CD4-positive, alpha-beta T cell treated with Interferon gamma for 1 hour (primary cell): Measurements from ENCODE around the gene ATP13A3.

Experiments
- DNase-seq: peaks from one replicate; pipeline ENCODE4 v3.0.0-alpha.2; 2020

The ATP13A3 gene

DNA sequence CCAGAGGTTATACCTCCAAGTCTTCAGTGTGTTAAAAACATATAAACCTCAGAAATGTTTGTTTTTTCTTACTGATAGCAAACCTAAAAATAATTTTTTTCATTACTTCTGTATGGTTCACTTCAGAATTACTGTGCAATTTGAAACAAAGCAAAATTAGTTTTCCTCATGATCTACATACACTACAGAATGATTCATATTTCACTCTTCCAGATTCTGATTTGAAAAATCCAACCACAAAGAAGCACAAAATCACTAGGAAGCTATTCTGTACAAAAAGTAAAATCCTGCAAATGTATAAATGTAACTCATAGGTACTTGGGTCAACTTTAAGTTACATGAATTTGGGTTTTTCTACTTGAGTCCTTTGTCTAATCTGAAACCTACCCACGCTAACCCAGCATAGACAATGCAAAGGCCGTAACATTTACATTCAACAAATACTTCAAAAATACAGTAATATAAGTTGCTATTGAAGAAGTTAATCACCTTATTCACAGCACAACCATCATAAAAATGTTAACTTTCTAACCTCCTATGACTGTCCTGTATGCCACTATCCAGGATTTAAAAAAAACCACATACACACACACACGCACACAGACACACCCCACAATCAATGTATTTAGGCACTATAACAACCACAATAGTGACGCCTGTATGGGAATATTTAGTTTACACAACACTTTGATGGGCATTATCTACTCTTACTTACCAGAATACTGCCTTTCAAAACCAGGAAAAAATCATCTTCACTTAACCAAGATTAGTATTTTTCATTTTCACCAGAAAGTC is 11.5 kb downstream of the ATP13A3 start:
- no peak for DNase-seq

DNA sequence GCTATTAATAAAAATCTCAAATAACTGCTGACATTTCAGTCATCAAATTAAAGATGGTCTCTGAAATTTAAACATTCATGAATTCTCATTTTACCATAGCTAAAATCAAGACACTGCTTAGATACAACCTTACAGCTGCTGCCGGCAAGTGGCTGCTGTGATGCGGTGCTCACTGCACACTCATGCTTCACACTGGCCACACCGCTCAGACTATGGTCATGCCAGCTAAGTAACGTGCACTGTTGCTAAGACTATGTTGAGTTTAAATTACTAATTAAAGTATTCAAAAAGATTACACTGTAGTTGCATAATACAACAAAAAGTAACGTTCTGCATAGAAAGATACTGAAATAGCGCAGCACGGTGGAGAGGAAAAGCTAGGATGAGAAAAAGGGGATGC is 12.1 kb downstream of the ATP13A3 start:
- no peak for DNase-seq

DNA sequence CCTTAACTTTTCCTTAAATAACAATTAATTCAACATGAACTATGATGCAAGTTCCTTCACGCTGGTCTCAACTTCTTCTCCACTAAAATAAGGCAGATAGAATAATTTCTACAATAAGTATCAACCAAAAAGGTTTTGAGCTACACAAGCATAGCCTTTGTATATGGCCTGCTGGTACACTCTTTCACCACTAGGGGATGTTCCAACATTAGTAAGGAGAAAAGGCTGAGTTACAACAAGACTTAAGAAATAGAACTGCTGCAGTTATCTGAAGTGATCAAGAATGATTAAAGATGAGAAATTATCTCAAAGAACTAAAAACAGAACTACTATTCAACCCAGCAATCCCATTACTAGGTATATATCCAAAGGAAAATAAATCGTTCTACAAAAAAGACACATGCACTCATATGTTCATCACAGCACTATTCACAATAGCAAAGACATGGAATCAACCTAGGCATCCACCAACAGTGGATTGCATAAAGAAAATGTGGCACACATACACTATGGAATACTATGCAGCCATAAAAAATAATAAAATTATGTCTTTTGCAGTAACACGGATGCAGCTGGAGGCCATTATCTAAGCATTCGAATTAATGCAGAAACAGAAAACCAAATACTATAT is 14.4 kb downstream of the ATP13A3 start:
- DNase-seq = no peak

DNA sequence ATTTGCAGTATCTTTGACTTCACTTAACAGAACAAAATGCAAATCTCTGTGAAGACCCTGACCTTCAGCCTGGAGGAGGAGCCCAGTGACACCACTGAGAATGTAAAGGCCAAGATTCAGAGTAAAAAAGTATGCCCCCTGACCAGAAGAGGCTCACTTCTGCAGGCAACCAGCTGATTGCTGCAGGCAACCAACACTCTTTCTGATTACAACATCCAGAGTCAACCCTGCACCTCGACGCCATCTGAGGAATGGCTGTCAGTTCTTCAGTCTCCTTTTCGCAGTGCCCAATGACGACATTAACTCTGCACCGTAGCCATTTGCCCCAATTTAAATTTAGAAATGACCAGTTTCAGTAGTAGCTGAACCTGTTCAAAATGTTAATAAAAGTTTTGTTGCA is 14.9 kb downstream of the ATP13A3 start:
- DNase-seq = no peak

GRCh38 chr3:194470615-194471014 is 16.2 kb downstream of the ATP13A3 start:
- no peak for DNase-seq

GRCh38 chr3:194469977-194470376 is 16.8 kb downstream of the ATP13A3 start:
- no peak for DNase-seq

DNA sequence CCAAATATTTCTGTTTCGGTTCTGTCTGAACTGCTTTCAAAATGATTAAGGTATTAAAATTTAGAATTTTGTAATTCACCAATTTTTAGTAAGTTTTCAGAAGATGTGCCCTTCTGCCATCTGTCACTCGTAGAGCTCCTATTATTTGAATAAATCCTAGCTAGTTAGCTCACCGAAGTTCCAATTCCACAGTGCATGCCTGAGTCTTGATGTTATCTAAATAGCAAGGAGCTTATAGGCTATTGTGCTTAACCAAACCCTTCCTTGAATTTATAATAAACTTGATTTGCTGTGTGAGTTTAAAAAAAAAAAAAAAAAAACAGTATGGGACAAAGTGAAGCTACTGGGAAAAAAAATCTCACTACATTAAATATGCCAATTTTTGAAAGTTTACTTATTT is 18.7 kb downstream of the ATP13A3 start:
- no peak for DNase-seq

DNA sequence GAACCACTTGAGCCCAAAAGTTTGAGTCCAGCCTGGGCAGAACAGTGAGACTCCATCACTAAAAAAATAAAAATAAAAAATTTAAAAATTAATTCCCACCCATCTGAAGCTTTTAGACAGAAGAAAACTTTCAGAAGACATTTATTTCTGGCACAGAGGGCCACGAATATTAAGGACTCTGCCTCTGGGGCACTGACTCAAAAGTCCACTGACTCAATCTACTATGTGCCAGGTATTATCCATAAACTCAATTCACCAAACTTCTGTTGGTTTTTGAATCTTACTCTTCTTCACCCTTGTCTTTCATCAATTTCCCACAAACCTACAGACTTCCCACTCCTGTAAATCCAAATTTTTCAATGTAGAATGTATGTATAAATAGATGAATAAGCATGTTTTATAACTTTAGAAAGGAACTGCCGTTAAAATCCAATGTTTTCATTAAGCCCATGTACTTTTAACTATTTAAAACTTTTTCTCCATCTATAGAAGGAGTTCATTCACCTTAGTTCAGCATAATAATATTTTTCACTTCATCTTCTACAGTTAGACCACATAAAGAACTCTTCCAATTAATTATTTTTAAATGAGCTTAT is 19.9 kb downstream of the ATP13A3 start:
- DNase-seq = no peak

GRCh38 chr3:194465920-194466570 is 20.8 kb downstream of the ATP13A3 start:
- DNase-seq = no peak

- no peak for DNase-seq
These were observed 21.6 kb downstream of the ATP13A3 start for GRCh38 chr3:194465246-194465645.

DNA sequence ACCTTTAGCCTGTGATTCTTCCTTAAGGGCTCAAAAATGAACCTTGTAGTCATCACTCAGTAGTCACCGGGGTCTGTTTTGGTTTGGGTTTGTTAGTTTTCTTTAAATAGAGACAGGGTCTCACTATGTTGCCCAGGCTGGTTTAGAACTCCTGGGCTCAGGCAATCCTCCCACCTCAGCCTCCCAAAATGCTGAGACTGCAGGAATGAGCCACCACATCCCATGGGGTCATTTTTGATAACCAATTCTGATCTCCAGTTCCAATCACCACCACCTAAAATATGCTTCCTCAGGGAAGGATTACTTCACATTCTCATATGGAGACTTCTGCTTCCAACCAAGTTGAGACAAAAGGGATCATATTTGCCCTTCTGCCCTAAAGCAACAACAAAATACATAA is 22.1 kb downstream of the ATP13A3 start:
- no peak for DNase-seq

DNA sequence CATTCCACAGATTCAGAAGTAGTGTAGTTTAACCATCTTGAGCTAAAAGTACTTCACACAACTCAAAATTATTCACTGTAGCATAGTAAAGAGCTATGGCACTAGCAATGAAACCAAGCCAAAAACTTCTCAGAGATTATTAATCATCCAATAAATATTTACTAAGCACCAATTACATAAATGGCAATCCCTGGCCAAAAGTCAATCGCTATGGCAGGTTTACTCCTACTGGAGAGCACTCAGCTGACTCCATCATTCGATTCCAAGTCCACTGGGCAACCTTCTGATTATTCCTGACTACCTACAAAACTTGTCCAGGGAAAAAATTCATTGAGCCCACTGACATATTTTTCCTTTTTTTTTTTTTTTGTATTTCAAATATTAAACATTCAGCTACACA is 23.9 kb downstream of the ATP13A3 start:
- no peak for DNase-seq

GRCh38 chr3:194460566-194460965 is 26.2 kb downstream of the ATP13A3 start:
- no peak for DNase-seq

GRCh38 chr3:194458131-194458530 is 28.7 kb downstream of the ATP13A3 start:
- no peak for DNase-seq

DNA sequence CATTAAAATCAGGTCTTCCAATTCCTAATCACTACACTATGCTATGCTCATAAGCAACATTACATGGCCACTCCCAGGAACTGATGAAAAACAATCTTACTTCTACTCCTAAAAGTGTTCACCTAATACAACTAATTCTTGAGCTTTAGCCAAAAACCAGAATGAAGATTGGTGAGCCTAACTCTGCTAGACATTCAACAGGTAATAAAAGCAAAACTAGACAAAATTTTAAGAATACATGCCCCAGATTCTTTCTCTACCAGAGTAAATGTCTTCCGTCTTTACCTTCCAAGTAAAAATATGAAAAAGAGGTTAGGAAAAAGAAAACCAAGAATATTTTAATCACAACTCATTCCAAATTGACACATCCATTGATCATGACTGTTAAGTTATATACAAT is 31.3 kb downstream of the ATP13A3 start:
- DNase-seq = no peak

GRCh38 chr3:194450341-194450740 is 36.5 kb downstream of the ATP13A3 start:
- DNase-seq = no peak

- no peak for DNase-seq
These were observed 36.9 kb downstream of the ATP13A3 start for GRCh38 chr3:194449913-194450312.

GRCh38 chr3:194447657-194448056 is 39.1 kb downstream of the ATP13A3 start:
- DNase-seq = no peak

DNA sequence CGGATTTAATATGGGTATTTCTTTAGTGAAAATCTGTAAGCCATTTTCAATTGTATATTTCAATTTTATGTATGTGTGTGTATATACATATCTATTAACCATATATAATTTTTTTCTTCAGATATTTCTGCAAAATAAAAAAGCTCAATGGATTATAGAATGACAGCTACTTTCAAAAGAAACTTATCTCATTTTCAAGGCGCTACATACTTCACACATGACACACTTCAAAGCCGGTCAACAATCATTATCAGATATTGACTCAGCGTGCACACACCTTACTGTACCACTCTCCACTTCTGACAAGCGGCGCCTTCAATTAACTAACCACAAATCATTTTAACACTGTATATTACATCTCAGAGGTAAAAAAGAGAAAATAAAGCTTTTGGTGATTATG is 39.6 kb downstream of the ATP13A3 start:
- no peak for DNase-seq

DNA sequence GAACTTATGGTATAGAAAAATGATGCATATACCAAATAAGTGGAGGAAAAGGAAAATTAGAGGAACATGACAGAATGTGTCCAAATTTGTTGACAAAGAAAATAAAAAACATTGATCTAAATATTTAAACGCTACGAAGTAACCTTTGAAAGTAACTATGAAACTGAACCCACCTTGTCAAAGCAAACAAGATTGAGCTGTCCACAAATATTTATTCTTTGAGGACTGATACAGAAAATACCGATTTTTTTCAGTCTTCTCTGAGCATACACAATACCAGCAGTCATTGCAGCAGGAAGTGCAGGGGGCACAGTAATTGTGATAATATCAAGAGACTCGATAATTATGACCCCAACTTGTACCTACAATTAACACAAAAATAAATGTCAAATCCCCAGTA is 40.0 kb downstream of the ATP13A3 start:
- no peak for DNase-seq

- DNase-seq = no peak
These were observed 40.6 kb downstream of the ATP13A3 start for GRCh38 chr3:194446172-194446571.

- DNase-seq = no peak
These were observed 42.9 kb downstream of the ATP13A3 start for GRCh38 chr3:194443901-194444300.

DNA sequence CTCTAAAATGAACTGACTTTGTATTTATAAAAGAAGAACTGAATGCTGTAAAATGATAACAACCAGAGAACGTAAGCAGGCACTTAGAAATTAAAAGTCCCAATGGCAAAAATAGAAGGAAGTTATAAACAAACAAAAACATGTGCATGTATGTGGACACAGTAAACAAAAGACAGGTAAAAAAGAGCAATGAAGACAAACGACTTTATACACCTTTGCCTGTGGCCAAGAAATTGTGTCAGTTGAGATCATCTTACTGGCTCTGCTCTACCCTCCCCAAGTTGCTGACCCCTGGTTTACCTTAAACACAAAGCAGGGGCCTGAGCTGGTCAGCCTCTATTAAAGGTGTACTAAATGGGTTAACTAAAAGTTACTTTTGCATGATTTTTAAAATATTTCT is 46.0 kb downstream of the ATP13A3 start:
- no peak for DNase-seq
